Calu3 (cell line): ENCODE results near the gene SBK2. TPM values are rescaled to one million over a fixed set of nuclear protein-coding genes. Genes with fewer than 3 reads are reported as not detected.
"Not testable (repeated sequence)": the region's sequence is repeated elsewhere in the genome, so short reads cannot be mapped to it uniquely, and the experiment has no call there.

Source experiments
- BruUV-seq: library from RNA; stranded (reverse); fragments of 400-500 nt; replicated peaks from 2 replicates; lab custom pipeline; 2021; lab: Mats Ljungman, UMichigan
- CTCF ChIA-PET: fragments of 300-600 bp; sonication (Branson Sonifier 250); formaldehyde crosslinking; loops from one replicate; lab custom pipeline; 2022; ENCODE audit warnings: antibody characterized with exemption; lab: Charles Lee
- DNase-seq: peaks from one replicate; pipeline ENCODE4 v3.0.0; 2022
- H3K27ac Mint-ChIP-seq: one replicate; pipeline ENCODE4 v1.8.0; 2022; ENCODE audit warnings: mixed read lengths; ENCODE audit not compliant: unreplicated experiment
- H3K27me3 Mint-ChIP-seq: one replicate; pipeline ENCODE4 v1.8.0; 2022; ENCODE audit warnings: mixed read lengths; ENCODE audit not compliant: unreplicated experiment
- H3K36me3 Mint-ChIP-seq: one replicate; pipeline ENCODE4 v1.8.0; 2022; ENCODE audit warnings: mild to moderate bottlenecking, moderate library complexity, mixed read lengths; ENCODE audit not compliant: insufficient read depth, unreplicated experiment
- H3K4me1 Mint-ChIP-seq: one replicate; pipeline ENCODE4 v1.8.0; 2022; ENCODE audit warnings: mild to moderate bottlenecking, low read depth, mixed read lengths; ENCODE audit not compliant: unreplicated experiment
- H3K4me3 Mint-ChIP-seq: one replicate; pipeline ENCODE4 v1.8.0; 2022; ENCODE audit warnings: mild to moderate bottlenecking, low read depth, moderate library complexity, mixed read lengths; ENCODE audit not compliant: unreplicated experiment
- H3K9me3 Mint-ChIP-seq: one replicate; pipeline ENCODE4 v1.8.0; 2022; ENCODE audit warnings: low read depth, mixed read lengths; ENCODE audit not compliant: unreplicated experiment
- intact Hi-C: fragments of 100-400 bp; cut with micrococcal nuclease; formaldehyde crosslinking; loops from one replicate; pipeline ENCODE4 v1.10.0; 2022; ENCODE audit not compliant: unreplicated experiment
- total RNA-seq: library from RNA; stranded (reverse); gene quantifications from 2 replicates; pipeline ENCODE4 v1.2.3, GENCODE V29; 2022
- TF ChIP-seq, protein P1 (sequence below): fragments of 200-600 bp; IDR thresholded peaks from one replicate; pipeline ENCODE4 v1.8.0; 2022; ENCODE audit warnings: antibody characterized with exemption; ENCODE audit not compliant: unreplicated experiment

SBK2 gene
- total RNA-seq, 1 experiment from 2014 or later = not detected

DNA sequence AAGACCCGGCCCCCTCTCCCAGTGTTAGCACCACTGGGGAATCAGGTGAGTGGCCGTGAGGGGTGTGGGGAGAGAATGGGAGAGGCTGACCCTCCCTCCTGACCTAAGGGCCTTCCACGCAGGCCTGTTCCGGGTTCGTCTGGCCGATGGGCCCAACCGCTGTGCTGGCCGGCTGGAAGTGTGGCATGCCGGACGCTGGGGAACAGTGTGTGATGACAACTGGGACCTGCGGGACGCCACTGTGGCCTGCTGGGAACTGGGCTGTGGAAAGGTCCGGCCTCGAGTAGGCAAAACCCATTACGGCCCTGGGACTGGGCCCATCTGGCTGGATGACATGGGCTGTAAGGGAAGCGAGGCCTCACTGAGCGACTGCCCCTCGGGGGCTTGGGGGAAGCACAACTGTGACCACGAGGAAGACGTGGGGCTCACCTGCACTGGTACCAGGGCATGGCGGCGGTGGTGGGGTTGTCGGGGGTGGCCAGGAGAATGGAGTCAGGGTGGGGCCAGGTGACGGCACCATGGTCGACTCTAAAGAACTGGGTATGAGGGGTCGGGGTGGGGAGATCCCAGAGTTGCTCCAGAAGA is 36.5 kb downstream of the SBK2 start:
- TF ChIP-seq, protein P1, sequence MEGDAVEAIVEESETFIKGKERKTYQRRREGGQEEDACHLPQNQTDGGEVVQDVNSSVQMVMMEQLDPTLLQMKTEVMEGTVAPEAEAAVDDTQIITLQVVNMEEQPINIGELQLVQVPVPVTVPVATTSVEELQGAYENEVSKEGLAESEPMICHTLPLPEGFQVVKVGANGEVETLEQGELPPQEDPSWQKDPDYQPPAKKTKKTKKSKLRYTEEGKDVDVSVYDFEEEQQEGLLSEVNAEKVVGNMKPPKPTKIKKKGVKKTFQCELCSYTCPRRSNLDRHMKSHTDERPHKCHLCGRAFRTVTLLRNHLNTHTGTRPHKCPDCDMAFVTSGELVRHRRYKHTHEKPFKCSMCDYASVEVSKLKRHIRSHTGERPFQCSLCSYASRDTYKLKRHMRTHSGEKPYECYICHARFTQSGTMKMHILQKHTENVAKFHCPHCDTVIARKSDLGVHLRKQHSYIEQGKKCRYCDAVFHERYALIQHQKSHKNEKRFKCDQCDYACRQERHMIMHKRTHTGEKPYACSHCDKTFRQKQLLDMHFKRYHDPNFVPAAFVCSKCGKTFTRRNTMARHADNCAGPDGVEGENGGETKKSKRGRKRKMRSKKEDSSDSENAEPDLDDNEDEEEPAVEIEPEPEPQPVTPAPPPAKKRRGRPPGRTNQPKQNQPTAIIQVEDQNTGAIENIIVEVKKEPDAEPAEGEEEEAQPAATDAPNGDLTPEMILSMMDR = no peak
- no peaks in the 10 kb centered on the region for H3K4me1 Mint-ChIP-seq
- DNase-seq = no peak
- CTCF ChIA-PET = no interaction called here
- no peak overlapping the region for H3K4me3 Mint-ChIP-seq
- no peak overlapping the region for H3K27ac Mint-ChIP-seq
- intact Hi-C loops = loop anchor here (5.0 to 10.0 kb wide), 2 partner anchors 206 to 358 kb away; no protein-coding TSS in a partner anchor
- H3K36me3 Mint-ChIP-seq = peaks cover 9% of the 10 kb centered on the region
- no peaks in the 10 kb centered on the region for H3K9me3 Mint-ChIP-seq
- no TSS peak for BruUV-seq
- peaks cover 73% of the 10 kb centered on the region for H3K27me3 Mint-ChIP-seq

DNA sequence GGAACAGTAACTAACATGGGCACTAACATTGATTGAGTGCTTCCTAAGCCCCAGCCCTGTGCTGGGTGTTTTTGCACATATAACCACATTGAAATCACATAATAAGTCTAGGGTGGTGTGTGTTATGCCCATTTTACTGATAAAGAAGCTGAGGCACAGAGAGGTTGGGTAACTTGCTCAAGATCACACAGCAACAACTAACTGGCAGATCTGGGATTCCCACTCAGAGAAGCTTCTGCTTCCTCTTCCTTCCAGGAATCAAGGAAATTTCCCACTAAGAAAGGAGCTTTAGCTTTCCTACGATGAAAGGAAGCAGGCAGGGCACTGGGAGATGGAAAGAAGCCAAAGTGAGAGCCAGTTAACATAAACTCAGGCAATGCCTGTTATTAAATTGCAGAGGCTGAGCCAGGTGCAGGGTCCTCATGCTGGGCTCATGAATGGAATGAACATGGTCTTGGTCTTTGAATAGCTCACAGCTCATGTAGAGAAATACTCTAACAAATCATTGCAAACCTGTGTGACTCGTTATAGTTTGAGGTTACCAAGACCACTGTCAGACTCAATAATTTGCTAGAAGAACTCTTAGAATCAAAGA is 38.6 kb downstream of the SBK2 start:
- peaks cover 6% of the 10 kb centered on the region for H3K36me3 Mint-ChIP-seq
- no peak for DNase-seq
- H3K9me3 Mint-ChIP-seq = no peaks in the 10 kb centered on the region
- H3K4me1 Mint-ChIP-seq = no peaks in the 10 kb centered on the region
- CTCF ChIA-PET = no interaction called here
- H3K27ac Mint-ChIP-seq = no peak overlapping the region
- intact Hi-C loops = no loop called here
- H3K4me3 Mint-ChIP-seq = no peak overlapping the region
- H3K27me3 Mint-ChIP-seq = peaks cover 89% of the 10 kb centered on the region
- BruUV-seq = no TSS peak
- TF ChIP-seq, protein P1 = no peak

DNA sequence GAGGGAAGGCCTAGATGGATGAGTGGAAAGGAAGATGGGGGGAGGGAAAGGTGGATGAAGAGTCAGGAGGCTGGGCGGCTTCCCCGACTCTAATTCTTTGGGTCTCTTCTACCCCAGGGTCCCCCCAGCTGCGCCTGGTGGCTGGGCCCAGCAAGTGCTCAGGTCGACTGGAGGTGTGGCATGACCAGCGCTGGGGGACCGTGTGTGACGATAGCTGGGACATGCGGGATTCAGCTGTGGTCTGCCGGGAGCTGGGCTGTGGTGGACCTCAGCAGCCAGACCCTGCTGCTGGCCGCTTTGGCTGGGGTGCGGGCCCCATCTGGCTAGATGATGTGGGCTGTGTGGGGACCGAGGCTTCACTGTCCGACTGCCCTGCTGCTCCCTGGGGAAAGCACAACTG is 39.2 kb downstream of the SBK2 start:
- H3K36me3 Mint-ChIP-seq = peaks cover 5% of the 10 kb centered on the region
- no peaks in the 10 kb centered on the region for H3K9me3 Mint-ChIP-seq
- peaks cover 89% of the 10 kb centered on the region for H3K27me3 Mint-ChIP-seq
- CTCF ChIA-PET = no interaction called here
- H3K4me1 Mint-ChIP-seq = no peaks in the 10 kb centered on the region
- H3K4me3 Mint-ChIP-seq = no peak overlapping the region
- intact Hi-C loops = no loop called here
- H3K27ac Mint-ChIP-seq = no peak overlapping the region
- BruUV-seq = no TSS peak
- TF ChIP-seq, protein P1 = no peak
- DNase-seq = no peak

DNA sequence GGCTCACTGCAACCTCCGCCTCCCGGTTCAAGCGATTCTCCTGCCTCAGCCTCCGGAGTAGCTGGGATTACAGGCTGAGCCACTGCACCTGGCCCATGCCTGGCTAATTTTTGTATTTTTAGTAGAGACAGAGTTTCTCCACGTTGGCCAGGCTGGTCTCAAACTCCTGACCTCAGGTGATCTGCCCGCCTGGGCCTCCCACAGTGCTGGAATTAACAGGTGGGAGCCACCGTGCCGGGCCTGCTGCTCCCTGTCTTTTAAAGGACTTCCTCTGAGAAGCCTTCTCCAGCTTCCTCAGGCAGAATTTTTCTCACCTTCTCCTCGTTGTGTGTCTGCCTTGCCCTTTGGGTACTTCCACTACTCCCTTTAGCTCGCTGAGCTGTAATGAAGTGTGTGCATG is 40.1 kb downstream of the SBK2 start:
- H3K4me1 Mint-ChIP-seq, BruUV-seq, H3K4me3 Mint-ChIP-seq, DNase-seq, intact Hi-C loops, H3K36me3 Mint-ChIP-seq, H3K9me3 Mint-ChIP-seq, H3K27ac Mint-ChIP-seq: not testable (repeated sequence)
- peaks cover 89% of the 10 kb centered on the region for H3K27me3 Mint-ChIP-seq
- CTCF ChIA-PET = interaction anchor here (1.2 kb wide), 1 partner anchor 110 kb away, joined by 3 read pairs; no protein-coding TSS in a partner anchor
